Skeletal muscle cell (primary cell): Measurements from ENCODE around the gene ELK1.

Source experiments
- DNase-seq: peaks from one replicate; pipeline ENCODE4 v3.0.0-alpha.2; 2010; ENCODE audit warnings: low read depth
- H3K4me3 ChIP-seq: 2 replicates; pipeline ENCODE4 v1.5.1; 2011; ENCODE audit warnings: low read depth, mild to moderate bottlenecking, control low read depth, low read length, moderate library complexity

ELK1 gene

DNA sequence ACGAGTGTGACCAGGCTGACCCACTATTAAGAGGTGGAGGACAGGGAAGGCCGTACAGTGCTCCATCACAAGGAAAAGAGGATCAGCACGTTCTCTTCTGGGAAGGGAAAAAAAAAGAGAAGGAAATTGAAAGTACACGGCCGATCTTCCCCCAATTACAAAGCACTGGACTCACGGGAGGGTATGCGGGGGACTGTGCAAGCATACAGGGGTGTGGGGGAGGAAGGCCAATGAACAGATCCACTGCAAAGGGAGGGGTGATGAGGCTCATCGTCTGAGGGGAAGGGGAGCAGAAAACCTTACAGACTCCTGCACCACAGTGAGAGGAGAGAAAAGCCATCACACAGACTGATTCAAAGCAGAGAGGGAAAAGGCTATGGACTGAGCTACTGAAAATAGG lies 1.1 kb downstream of the ELK1 start:
- DNase-seq: no peak
- H3K4me3 ChIP-seq: peak overlapping the region; percentile 63

DNA sequence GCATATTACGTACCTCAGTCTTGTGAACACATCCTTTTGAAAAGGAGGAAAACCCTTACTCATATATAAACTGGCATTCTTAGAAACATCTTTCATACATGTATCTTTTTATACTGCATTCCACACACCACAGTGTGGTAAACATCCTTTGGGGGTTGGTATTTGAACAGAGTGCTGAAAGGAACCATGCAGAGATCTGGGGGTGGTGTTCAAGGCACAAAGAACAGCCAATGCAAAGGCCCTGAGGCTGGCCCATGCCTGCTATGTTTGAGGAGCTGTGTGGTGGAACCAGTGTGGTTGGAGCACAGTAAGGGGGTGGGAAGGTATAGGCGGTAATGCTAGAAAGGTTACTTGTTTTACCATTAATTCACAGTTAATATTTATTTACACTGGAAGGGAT lies 2.0 kb downstream of the ELK1 start:
- DNase-seq: no peak
- no peak overlapping the region for H3K4me3 ChIP-seq

DNA sequence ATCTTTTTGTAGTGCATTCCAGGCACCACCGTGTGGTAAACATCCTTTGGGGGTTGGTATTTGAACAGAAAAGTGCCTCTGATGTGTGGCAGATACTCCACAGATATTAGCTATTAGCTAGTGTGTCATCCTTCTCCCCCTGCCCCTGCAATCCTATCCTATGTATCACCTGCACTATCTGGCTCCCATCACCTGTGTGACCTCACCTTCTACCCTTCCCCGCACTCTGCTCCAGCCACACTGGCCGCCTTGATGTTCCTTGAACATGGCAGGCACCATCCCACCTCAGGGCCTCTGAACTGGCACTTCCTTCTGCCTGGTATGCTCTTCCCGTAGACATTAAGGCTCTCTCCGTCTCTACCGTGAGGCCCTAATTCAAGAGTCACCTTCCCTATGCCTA lies 3.7 kb downstream of the ELK1 start:
- DNase-seq: no peak

DNA sequence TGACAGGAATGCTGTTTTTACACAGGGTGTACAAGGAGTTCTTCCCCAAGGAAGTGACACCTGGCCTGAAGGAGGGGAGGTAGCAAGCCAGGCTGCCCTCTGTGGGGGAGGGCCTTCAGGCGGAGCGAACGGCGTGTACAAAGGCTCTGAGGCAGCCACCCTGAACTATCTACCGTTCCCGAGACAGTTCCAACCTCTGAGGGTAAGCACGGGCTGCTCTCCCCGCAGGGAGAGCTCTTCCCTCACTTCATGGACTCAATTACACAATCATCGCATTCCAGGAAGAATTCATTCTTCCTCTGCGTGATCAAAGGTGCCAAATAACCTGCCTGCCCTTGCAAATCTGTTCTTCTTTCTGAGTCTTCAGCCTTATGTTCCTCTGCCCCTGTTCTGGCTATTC lies 4.8 kb downstream of the ELK1 start:
- DNase-seq: no peak

More for the DNA sequence above, 3.7 kb downstream of the ELK1 start:
- H3K4me3 ChIP-seq: no peak overlapping the region

DNA sequence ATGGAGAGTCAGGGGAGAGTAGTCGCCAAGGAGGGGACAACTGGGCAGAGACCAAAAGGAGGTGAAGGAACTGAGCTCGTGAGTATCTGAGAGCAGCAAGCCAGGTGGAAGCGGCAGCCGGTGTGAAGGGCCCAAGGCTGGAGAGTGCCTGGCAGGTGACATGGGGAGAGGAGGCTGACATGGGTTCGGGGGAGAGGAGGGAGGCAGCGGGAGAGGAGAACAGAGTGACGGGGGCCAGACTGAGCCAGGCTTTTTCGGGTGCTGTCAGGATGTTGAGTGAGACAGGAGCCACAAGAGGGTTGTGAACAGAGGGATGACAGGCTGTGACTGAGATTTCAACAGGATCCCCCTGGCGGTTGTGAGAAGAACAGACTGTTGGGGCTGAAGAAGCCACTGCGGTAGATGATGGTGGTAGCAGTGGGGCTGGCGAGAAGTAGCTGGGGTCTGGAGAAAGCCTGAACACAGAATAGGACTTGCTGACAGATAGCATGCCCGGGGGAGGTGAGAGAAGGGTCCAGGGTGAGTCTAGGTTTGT lies 5.7 kb downstream of the ELK1 start:
- H3K4me3 ChIP-seq: no peak overlapping the region
- DNase-seq: no peak

More for the DNA sequence above, 4.8 kb downstream of the ELK1 start:
- no peak overlapping the region for H3K4me3 ChIP-seq

DNA sequence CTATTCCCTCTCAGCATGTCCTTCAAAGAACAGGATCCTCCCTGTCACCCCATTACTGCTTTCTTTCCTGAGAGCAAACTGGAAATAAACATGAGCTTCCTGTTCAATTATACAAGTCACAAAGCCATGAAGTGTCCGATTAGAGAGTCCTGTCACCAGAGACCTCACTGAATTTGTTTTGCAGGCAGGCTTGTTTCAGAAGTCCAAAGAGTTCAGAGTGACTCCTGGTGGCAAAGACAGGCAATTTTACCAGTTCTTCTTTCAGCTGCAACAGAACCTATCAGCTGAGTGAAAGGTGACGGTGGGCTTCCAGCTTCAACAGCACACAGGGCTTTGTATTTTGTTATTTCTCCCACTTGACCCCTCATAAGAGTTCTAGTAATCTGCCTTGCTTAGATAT lies 6.4 kb downstream of the ELK1 start:
- no peak for DNase-seq
- no peak overlapping the region for H3K4me3 ChIP-seq

DNA sequence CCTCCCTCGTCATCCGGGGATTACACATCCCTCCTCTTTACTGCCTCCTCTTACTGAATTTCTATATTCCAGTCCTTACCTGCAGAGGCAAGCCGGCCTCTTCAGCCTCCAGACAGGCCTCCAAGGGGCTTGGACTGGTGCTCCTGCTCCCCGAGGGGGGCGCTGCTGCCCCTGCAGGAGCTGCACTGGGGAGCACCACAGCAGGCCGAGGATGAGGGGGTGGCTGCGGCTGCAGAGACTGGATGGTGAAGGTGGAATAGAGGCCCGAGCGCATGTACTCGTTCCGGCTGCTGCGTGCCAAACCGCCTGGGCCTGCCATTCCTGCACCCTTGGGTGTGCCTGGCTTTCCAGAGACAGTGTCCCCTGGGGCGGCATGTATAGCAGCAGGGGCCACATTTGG lies 11.5 kb downstream of the ELK1 start:
- no peak for DNase-seq
- H3K4me3 ChIP-seq: no peak overlapping the region

DNA sequence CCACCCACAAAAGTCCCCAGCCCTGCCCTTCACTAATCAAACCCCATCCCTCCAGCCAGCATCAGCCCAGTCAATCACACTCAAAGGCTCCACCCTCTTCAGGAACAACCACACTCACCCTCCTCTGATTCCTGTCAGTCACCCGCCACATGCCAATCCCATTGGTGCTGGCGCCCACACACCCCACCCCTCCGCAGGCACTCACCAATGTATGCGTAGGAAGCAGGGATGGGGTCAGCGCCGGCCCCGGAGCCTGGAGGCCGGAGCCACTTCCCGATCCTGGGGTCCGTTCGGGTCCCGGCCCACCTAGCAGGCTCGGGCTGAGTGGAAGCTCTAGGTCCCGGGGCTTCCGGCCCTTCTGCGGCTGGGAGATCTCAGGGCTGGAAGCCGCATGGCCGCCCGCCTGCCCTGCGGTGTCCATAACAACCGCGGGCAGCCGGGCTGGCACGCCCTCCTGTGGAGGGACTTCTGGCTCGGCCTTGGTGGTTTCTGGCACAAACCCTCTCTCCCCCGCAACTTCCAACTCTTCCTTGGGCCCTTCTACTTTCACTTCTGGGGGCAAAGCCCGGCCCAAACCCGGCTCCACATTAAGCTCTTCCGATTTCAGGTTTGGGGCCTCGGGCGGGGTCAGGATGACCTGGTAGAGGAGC lies 12.7 kb downstream of the ELK1 start:
- no peak for DNase-seq
- no peak overlapping the region for H3K4me3 ChIP-seq

DNA sequence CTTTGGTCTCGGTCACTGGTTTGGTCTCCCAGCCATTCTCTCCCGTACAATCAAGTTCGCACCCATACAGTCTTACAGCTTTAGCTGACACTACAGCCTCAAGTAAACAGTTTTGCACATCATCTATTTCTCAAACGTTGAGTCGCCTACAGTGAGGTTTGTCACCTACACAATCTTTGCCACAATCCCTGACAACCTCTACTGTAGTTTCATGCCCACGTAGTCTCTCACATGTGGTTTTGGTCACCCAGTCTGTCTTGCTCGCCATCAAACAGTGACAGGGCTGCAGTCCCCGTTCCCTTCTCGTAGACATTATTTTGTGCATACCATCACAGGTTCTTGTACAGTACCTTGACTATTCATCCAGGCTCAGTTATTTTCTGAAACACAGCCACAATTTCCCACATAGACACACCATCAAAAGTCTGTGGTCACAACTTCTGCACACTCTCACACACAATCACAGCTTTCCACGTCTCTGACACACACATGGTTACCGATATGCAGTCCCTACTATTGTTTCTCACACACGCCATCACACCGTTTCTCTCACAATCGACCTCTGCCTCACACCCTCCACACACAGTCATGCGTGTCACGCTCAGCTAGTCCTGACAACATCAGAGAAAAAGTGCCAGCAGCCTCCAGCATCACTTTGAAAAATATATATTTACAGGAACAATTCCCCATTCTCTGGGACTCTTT lies 15.3 kb downstream of the ELK1 start:
- no peak overlapping the region for H3K4me3 ChIP-seq
- DNase-seq: no peak

DNA sequence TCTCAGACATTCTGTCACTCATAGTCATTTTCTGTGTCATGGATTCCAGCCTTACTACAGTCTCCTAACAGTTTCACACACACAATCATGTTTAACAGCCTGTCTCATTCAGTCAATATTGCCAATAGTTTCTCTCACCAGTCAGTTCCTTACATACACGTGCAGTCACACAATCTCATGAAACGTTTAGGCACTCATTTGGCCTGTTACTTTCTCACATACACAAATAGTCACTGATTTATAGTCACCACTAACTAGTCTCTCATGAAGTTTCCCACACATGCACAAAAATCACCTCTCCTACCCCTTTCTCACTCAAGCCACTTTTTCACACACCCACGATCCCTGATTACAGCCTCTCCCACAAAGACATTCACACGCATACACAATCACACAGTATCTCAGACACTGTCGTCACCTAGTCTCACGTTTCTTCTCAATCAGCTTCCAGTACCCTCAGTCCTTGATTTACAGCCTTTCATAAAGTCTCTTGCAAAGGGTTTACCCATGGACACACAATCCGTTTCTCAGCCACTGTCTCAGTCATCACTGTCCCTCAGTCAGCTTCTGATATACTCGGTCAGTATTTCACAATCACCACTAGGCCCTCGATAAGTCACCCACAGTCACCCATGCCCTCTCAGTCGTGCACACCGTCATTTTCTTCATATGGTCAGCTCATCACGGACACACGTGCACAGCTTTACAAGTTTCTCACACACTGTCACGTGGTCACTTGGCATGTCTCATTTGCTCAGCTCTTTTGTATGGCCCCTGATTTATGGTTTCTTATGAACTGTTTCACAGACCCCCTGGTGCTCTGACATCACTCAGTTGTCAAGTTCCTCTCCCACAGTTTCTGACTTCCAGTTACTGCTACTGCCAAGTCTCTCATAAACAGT lies 16.4 kb downstream of the ELK1 start:
- no peak overlapping the region for H3K4me3 ChIP-seq
- DNase-seq: no peak

DNA sequence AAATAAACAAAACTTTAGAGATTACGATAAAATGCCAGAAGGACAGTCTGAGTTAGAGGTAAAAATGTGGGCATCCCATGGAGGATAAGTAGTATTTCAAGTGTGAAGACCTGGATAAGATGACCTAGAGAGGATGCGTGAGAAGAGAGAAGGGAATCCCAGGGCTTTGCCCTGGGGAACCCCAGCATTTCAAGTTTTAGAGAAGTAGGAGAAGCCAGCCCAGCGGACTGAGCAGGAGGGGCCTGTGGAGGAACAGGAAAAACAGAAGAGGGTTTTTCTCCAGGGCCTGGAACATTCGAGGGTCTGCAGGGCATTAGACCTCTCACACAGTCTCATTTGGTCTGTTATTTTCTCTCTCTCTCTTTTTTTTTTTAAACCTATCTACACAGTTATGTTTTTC lies 17.7 kb downstream of the ELK1 start:
- DNase-seq: no peak
- no peak overlapping the region for H3K4me3 ChIP-seq

DNA sequence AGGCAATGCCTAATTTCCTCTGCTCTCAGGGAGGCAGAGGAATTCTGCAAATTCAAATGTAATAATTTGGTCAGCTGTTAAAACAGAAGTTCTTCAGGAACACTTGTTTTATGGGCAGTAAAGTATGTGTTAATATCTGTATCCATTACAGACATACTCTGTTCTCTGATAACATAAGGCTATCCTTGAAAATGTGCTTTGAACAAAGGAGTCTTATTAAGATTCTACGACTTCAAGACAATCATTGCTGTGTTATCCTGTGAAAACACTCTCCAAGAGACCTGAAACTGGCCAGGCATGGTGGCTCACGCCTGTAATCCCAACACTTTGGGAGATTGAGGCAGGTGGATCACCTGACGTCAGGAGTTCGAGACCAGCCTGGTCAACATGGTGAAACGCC lies 18.7 kb downstream of the ELK1 start:
- H3K4me3 ChIP-seq: no peak overlapping the region
- DNase-seq: no peak

DNA sequence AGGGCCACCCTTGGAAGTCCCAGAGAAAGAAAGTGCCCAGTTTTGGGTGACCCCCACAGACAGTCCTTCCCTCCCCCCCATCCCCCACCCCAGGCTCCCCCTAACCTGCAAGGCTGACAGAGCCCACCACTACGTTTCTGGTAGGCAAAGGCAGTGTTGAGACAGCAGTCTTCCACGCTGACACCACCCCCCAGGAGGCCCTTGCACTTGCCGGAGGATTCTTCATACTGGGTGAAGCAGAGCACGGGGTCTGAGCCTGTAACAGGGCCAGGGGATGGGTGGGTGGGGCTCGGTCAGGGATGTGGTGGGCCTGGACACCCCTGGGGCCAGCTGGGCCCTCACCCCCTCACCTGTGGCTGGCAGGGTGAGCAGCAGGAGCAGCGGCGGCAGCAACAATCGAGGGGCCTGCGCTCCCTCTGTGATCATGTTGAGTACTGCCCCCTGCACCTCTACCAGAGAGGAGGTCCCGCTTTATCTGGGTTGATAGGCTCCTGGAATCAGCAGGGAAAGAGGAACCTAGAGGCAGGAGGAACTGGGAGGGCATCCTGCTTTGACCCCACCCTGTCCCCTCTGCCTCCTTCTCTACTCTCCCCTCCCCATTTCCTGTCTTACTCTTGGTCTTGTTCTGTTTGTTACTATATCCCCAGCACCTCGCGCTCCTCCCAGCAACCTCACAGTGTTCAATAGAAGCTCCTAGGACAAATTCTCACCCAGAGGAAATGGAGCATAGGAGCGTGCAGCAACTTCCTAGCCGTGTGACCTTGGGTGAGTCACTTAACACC lies 20.8 kb downstream of the ELK1 start, which contains the start of gene CFP:
Gene CFP (minus strand): TSS at position 512 of the 782 bp plus-strand sequence. CDS start 86 bp downstream, at position 426.
- H3K4me3 ChIP-seq: no peak within 1 kb of the TSS
- DNase-seq: no peak

DNA sequence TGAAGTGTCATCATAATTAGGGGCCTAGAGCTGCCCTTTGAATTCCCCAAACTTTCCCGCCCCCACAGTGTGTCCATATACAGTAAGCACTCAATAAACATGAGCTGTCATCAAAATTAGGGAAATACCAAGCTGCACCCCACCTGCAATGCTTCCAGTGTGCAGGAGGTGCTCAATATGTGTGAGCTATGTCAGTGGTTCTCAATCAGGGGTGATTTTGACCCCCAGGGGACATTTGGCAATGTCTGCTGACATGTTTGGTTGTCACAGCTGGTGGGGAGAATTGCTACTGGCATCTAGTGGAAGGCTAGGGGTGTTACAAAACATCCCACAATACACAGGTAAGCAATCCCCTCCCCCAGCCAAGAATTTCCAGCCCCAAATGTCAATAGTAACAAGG lies 21.4 kb downstream of the ELK1 start:
- no peak for DNase-seq
- no peak overlapping the region for H3K4me3 ChIP-seq

DNA sequence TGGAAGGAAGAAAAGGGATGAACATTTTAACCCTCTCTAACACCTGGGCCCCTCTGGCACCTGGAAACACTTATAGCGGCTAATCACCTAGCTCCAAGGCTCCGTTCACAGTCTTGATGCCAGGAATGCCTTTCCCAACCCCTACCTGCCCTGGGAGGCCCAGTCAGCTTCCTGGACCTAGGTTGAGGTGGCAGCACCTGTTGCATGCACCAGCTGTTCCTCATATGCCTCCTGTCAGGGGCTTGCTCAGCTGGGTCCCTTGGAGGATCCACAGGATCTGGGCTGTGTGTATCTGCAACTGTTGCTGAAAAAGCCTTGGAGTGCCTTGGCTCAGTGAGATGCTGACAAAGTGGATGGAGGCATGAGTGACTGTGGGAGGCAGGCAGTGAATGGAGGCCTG lies 25.0 kb downstream of the ELK1 start:
- H3K4me3 ChIP-seq: no peak overlapping the region
- no peak for DNase-seq

DNA sequence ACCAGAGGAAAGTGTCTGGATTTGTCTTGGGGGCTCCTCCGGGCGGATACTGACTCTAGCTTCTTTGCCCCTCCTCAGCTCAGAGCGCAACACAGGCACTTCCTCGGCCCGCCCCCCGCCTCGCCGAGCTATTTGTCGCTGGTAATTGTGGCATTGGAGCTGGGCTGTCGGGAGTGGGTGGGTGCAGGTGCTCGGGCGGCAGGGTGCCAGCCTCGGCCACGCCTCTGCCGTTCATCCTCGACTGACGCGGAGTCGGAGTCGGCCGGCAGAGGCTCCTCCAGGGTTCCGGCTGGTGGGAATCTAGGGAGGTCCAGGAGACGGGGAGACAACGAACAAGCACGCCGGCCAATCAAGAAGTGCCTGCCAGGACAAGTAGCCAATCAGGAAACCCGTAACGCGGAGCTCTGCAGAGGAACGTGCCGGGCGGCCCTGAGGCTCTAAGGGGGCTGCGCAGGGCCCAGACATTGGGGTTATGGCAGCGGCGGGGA lies 26.8 kb downstream of the ELK1 start:
- H3K4me3 ChIP-seq: peak overlapping the region; percentile 45

DNA sequence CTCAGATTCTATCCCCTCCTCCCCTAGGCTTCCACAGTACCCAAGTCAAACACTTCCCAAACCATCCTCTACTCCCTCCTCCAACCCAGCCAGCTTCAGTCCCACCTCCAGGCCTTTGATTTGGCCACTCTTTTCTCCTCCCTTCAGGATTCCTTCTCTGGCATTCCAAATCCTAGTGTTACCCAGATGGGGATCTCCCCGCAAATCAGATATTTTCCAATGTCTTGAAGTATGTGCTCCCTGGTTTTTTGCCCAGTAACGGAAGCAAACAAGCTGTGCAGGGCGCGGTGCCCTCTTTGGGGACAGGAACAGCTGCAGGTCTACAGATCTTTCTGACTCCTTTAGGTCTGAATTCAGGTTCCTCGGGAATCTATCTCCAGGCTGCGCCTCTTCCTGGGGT lies 28.5 kb downstream of the ELK1 start:
- H3K4me3 ChIP-seq: no peak overlapping the region

More for the DNA sequence above, 26.8 kb downstream of the ELK1 start:
- DNase-seq: peak; percentile 36

DNA sequence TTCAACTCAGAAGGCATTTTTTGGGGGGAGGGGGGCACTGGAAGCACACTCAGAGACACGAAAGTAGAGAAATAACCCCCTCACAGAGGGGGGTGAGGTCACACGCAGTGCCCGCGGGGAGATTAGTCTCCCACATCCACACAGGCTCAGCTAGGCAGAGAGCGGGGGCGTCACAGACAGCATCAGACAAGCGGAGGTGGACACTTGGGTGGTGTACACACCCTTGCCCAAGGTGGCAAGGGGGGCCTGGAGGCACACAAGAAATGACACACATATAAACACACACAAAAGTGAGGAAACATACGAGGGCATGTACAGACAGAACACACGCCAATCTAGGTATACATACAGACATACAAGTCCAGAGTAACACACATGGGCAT lies 30.1 kb downstream of the ELK1 start:
- no peak for DNase-seq
- no peak overlapping the region for H3K4me3 ChIP-seq

More for the DNA sequence above, 28.5 kb downstream of the ELK1 start:
- no peak for DNase-seq
